ENCODE data around the gene HYOU1.

Gene HYOU1

DNA sequence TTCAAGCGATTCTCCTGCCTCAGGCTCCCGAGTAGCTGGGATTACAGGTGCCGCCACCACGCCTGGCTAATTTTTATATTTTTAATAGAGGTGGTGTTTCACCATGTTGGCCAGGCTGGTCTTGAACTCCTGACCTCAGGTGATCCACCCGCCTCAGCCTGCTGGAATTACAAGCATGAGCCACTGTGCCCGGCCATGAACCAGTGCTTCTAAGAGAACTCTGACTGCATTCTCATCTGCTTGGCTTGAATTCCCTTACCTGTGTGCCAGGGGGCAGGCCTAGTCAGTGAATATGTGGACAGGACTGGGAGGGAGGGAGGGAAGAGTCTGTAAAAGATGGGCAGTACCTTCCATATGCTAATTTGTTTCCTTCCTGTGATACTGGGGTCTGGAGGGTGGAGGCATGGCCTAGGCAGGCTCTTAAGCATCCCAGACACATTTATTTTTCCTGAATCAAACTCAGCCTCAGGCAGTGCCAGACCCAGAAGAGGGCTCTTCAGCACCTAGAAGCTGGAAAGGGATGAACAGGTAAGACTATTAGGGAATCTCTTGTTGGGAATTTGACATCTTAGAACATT lies 45.4 kb downstream of the HYOU1 start:
- no peak for TF ChIP-seq TOX (CRISPR knock-in tag; IDR thresholded peaks at IDR 0.05; ENCODE audit: borderline replicate concordance)
- TF ChIP-seq ARNTL (CRISPR knock-in tag; IDR thresholded peaks at IDR 0.05; ENCODE audit: borderline replicate concordance, low read depth) = no peak
- TF ChIP-seq ZNF565 (CRISPR knock-in tag; conservative IDR thresholded peaks at IDR 0.05; ENCODE audit: low read depth) = no peak
- TF ChIP-seq, protein P1, sequence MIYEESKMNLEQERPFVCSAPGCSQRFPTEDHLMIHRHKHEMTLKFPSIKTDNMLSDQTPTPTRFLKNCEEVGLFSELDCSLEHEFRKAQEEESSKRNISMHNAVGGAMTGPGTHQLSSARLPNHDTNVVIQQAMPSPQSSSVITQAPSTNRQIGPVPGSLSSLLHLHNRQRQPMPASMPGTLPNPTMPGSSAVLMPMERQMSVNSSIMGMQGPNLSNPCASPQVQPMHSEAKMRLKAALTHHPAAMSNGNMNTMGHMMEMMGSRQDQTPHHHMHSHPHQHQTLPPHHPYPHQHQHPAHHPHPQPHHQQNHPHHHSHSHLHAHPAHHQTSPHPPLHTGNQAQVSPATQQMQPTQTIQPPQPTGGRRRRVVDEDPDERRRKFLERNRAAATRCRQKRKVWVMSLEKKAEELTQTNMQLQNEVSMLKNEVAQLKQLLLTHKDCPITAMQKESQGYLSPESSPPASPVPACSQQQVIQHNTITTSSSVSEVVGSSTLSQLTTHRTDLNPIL (CRISPR knock-in tag; IDR thresholded peaks at IDR 0.05; ENCODE audit: low read depth) = no peak
- TF ChIP-seq GLIS3 (CRISPR knock-in tag; IDR thresholded peaks at IDR 0.05) = no peak
- TF ChIP-seq ZNF8 (CRISPR knock-in tag; IDR thresholded peaks at IDR 0.05) = no peak
- no peak for TF ChIP-seq TCF4 (CRISPR knock-in tag; IDR thresholded peaks at IDR 0.05; ENCODE audit: borderline replicate concordance)
- no peak for TF ChIP-seq ISL1 (CRISPR knock-in tag; IDR thresholded peaks at IDR 0.05)
- TF ChIP-seq ESRRG (CRISPR knock-in tag; IDR thresholded peaks at IDR 0.05) = no peak
- TF ChIP-seq OSR1 (CRISPR knock-in tag; IDR thresholded peaks at IDR 0.05) = no peak
- TF ChIP-seq ZFP3 (CRISPR knock-in tag; IDR thresholded peaks at IDR 0.05) = no peak
- TF ChIP-seq PPARA (CRISPR knock-in tag; IDR thresholded peaks at IDR 0.05; ENCODE audit: borderline replicate concordance) = no peak
- no peak for TF ChIP-seq ZNF70 (CRISPR knock-in tag; IDR thresholded peaks at IDR 0.05)
- TF ChIP-seq, protein P2, sequence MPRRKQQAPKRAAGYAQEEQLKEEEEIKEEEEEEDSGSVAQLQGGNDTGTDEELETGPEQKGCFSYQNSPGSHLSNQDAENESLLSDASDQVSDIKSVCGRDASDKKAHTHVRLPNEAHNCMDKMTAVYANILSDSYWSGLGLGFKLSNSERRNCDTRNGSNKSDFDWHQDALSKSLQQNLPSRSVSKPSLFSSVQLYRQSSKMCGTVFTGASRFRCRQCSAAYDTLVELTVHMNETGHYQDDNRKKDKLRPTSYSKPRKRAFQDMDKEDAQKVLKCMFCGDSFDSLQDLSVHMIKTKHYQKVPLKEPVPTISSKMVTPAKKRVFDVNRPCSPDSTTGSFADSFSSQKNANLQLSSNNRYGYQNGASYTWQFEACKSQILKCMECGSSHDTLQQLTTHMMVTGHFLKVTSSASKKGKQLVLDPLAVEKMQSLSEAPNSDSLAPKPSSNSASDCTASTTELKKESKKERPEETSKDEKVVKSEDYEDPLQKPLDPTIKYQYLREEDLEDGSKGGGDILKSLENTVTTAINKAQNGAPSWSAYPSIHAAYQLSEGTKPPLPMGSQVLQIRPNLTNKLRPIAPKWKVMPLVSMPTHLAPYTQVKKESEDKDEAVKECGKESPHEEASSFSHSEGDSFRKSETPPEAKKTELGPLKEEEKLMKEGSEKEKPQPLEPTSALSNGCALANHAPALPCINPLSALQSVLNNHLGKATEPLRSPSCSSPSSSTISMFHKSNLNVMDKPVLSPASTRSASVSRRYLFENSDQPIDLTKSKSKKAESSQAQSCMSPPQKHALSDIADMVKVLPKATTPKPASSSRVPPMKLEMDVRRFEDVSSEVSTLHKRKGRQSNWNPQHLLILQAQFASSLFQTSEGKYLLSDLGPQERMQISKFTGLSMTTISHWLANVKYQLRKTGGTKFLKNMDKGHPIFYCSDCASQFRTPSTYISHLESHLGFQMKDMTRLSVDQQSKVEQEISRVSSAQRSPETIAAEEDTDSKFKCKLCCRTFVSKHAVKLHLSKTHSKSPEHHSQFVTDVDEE (CRISPR knock-in tag; IDR thresholded peaks at IDR 0.05) = no peak
- TF ChIP-seq CSDC2 (CRISPR knock-in tag; IDR thresholded peaks at IDR 0.05) = no peak
- TF ChIP-seq, protein P3, sequence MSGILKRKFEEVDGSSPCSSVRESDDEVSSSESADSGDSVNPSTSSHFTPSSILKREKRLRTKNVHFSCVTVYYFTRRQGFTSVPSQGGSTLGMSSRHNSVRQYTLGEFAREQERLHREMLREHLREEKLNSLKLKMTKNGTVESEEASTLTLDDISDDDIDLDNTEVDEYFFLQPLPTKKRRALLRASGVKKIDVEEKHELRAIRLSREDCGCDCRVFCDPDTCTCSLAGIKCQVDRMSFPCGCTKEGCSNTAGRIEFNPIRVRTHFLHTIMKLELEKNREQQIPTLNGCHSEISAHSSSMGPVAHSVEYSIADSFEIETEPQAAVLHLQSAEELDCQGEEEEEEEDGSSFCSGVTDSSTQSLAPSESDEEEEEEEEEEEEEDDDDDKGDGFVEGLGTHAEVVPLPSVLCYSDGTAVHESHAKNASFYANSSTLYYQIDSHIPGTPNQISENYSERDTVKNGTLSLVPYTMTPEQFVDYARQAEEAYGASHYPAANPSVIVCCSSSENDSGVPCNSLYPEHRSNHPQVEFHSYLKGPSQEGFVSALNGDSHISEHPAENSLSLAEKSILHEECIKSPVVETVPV (CRISPR knock-in tag; IDR thresholded peaks at IDR 0.05) = no peak
- peak; percentile 27 for ATAC-seq

DNA sequence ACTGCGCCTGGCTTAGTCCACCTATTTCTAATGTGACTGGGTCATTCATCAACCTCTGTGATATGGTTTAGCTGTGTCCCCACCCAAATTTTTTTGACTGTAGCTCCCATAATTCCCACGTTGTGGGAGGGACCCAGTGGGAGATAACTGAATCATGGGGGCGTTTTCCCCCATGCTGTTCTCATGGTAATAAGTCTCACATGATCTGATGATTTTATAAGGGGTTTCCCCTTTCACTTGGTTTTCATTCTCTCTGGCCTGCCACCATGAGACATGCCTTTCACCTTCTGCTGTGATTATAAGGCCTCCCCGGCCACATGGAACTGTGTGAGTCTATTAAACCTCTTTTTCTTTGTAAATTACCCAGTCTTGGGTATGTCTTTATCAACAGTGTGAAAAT lies 50.3 kb downstream of the HYOU1 start:
- ATAC-seq = no peak
- TF ChIP-seq CSDC2 (CRISPR knock-in tag; IDR thresholded peaks at IDR 0.05) = no peak
- TF ChIP-seq, protein P4, sequence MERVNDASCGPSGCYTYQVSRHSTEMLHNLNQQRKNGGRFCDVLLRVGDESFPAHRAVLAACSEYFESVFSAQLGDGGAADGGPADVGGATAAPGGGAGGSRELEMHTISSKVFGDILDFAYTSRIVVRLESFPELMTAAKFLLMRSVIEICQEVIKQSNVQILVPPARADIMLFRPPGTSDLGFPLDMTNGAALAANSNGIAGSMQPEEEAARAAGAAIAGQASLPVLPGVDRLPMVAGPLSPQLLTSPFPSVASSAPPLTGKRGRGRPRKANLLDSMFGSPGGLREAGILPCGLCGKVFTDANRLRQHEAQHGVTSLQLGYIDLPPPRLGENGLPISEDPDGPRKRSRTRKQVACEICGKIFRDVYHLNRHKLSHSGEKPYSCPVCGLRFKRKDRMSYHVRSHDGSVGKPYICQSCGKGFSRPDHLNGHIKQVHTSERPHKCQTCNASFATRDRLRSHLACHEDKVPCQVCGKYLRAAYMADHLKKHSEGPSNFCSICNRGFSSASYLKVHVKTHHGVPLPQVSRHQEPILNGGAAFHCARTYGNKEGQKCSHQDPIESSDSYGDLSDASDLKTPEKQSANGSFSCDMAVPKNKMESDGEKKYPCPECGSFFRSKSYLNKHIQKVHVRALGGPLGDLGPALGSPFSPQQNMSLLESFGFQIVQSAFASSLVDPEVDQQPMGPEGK (CRISPR knock-in tag; IDR thresholded peaks at IDR 0.05; ENCODE audit: borderline replicate concordance) = no peak
- TF ChIP-seq ISL1 (CRISPR knock-in tag; IDR thresholded peaks at IDR 0.05) = no peak
- no peak for TF ChIP-seq ZFP30 (CRISPR knock-in tag; IDR thresholded peaks at IDR 0.05)
- TF ChIP-seq, protein P3 (CRISPR knock-in tag; IDR thresholded peaks at IDR 0.05) = no peak
- no peak for TF ChIP-seq ZNF8 (CRISPR knock-in tag; IDR thresholded peaks at IDR 0.05)
- TF ChIP-seq ESRRG (CRISPR knock-in tag; IDR thresholded peaks at IDR 0.05) = no peak
- TF ChIP-seq ARNTL (CRISPR knock-in tag; IDR thresholded peaks at IDR 0.05; ENCODE audit: borderline replicate concordance, low read depth) = no peak
- no peak for TF ChIP-seq SNAI2 (CRISPR knock-in tag; IDR thresholded peaks at IDR 0.05)
- TF ChIP-seq, protein P5, sequence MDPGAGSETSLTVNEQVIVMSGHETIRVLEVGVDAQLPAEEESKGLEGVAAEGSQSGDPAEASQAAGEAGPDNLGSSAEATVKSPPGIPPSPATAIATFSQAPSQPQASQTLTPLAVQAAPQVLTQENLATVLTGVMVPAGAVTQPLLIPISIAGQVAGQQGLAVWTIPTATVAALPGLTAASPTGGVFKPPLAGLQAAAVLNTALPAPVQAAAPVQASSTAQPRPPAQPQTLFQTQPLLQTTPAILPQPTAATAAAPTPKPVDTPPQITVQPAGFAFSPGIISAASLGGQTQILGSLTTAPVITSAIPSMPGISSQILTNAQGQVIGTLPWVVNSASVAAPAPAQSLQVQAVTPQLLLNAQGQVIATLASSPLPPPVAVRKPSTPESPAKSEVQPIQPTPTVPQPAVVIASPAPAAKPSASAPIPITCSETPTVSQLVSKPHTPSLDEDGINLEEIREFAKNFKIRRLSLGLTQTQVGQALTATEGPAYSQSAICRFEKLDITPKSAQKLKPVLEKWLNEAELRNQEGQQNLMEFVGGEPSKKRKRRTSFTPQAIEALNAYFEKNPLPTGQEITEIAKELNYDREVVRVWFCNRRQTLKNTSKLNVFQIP (CRISPR knock-in tag; IDR thresholded peaks at IDR 0.05; ENCODE audit: borderline replicate concordance, low read depth) = no peak

All from SK-N-SH treated with all-trans-retinoic acid at 6 μM for 48 hours (cell line).